KMS-11 (cell line): ENCODE results near the gene COLEC12.

Experiments
- H2AFZ ChIP-seq: fragments of 200-600 bp; sonication (generic); 2 replicates; pipeline ENCODE4 v1.6.1; 2016; ENCODE audit warnings: antibody characterized with exemption, mixed run types, low read depth
- H3K27ac ChIP-seq: fragments of 200-600 bp; sonication (generic); 2 replicates; pipeline ENCODE4 v1.6.1; 2016; ENCODE audit warnings: mild to moderate bottlenecking, mixed run types
- H3K27me3 ChIP-seq: fragments of 200-600 bp; sonication (generic); 2 replicates; pipeline ENCODE4 v1.6.1; 2017; ENCODE audit warnings: mild to moderate bottlenecking, low read depth, mixed run types, moderate library complexity; ENCODE audit not compliant: insufficient read depth
- H3K36me3 ChIP-seq: fragments of 200-600 bp; sonication (generic); 2 replicates; pipeline ENCODE4 v1.6.1; 2017; ENCODE audit warnings: mild to moderate bottlenecking, mixed run types; ENCODE audit not compliant: insufficient read depth
- H3K4me1 ChIP-seq: fragments of 200-600 bp; sonication (generic); 2 replicates; pipeline ENCODE4 v1.6.1; 2016; ENCODE audit warnings: mild to moderate bottlenecking, low read depth, mixed run types; ENCODE audit not compliant: poor library complexity, severe bottlenecking
- H3K4me2 ChIP-seq: fragments of 200-600 bp; sonication (generic); 2 replicates; pipeline ENCODE4 v1.7.0; 2016; ENCODE audit warnings: mild to moderate bottlenecking, mixed run types
- H3K4me3 ChIP-seq: fragments of 200-600 bp; sonication (generic); IDR thresholded peaks from 2 replicates; pipeline ENCODE4 v1.6.1; 2017; ENCODE audit warnings: low read depth, low read length, mixed read lengths; ENCODE audit not compliant: insufficient read depth
- H3K79me2 ChIP-seq: fragments of 200-600 bp; sonication (generic); 2 replicates; pipeline ENCODE4 v1.6.1; 2016; ENCODE audit warnings: low read depth, mixed run types; ENCODE audit not compliant: insufficient read depth
- H3K9ac ChIP-seq: fragments of 200-600 bp; sonication (generic); 2 replicates; pipeline ENCODE4 v1.6.1; 2016; ENCODE audit warnings: mild to moderate bottlenecking, mixed run types
- H4K20me1 ChIP-seq: fragments of 200-600 bp; sonication (generic); 2 replicates; pipeline ENCODE4 v1.6.1; 2016; ENCODE audit warnings: mild to moderate bottlenecking, mixed run types; ENCODE audit not compliant: insufficient read depth
- TF ChIP-seq, protein P1 (sequence below): fragments of 200-600 bp; sonication (generic); conservative IDR thresholded peaks from 2 replicates; pipeline ENCODE4 v1.6.1; 2017; ENCODE audit warnings: low read depth, mild to moderate bottlenecking, antibody characterized with exemption, low read length, moderate library complexity, mixed read lengths

Gene COLEC12

DNA sequence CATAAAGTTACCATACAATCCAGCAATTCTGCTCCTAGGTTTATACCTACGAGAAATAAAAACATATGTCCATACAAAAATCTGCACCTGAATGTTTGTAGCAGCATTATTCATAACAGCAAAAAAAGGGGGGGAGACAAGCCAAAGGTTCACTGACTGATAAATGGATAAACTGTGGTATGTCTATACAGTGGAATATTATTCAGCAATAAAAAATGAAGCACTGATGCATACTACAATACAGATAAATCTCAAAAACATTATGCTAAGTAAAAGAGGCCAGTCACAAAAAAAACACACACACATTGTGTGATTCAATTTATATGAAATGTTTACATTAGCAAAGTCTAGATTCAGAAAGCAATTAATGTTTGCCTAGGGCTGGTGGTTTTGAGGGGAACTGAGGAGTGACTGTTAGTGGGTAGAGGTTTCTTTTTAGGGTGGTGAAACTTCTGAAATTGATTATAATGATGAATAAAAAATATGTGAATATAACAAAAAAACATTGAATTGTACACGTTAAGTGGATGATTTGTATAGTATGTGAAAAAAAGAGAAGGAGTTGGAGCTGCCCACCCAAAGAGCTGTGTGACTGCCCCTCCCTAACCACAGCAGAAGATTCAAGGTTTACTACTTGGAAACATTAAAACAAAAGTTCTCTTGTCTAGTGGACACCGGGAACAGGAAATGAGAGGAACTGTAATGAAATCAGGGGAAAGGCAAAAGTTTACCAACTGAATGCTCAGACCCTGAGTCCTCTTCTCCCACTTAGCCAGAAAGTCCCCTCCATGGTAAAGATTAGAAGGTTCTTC lies 13.4 kb downstream of the COLEC12 start:
- H2AFZ ChIP-seq = no peak overlapping the region
- TF ChIP-seq, protein P1, sequence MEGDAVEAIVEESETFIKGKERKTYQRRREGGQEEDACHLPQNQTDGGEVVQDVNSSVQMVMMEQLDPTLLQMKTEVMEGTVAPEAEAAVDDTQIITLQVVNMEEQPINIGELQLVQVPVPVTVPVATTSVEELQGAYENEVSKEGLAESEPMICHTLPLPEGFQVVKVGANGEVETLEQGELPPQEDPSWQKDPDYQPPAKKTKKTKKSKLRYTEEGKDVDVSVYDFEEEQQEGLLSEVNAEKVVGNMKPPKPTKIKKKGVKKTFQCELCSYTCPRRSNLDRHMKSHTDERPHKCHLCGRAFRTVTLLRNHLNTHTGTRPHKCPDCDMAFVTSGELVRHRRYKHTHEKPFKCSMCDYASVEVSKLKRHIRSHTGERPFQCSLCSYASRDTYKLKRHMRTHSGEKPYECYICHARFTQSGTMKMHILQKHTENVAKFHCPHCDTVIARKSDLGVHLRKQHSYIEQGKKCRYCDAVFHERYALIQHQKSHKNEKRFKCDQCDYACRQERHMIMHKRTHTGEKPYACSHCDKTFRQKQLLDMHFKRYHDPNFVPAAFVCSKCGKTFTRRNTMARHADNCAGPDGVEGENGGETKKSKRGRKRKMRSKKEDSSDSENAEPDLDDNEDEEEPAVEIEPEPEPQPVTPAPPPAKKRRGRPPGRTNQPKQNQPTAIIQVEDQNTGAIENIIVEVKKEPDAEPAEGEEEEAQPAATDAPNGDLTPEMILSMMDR = no peak
- H3K27me3 ChIP-seq = no peaks in the 10 kb centered on the region
- no peaks in the 10 kb centered on the region for H3K4me1 ChIP-seq
- no peaks in the 10 kb centered on the region for H3K79me2 ChIP-seq
- H3K4me2 ChIP-seq = no peak overlapping the region
- H4K20me1 ChIP-seq = no peaks in the 10 kb centered on the region
- H3K27ac ChIP-seq = no peak overlapping the region
- no peaks in the 10 kb centered on the region for H3K36me3 ChIP-seq
- H3K4me3 ChIP-seq = no peak overlapping the region
- no peak overlapping the region for H3K9ac ChIP-seq

DNA sequence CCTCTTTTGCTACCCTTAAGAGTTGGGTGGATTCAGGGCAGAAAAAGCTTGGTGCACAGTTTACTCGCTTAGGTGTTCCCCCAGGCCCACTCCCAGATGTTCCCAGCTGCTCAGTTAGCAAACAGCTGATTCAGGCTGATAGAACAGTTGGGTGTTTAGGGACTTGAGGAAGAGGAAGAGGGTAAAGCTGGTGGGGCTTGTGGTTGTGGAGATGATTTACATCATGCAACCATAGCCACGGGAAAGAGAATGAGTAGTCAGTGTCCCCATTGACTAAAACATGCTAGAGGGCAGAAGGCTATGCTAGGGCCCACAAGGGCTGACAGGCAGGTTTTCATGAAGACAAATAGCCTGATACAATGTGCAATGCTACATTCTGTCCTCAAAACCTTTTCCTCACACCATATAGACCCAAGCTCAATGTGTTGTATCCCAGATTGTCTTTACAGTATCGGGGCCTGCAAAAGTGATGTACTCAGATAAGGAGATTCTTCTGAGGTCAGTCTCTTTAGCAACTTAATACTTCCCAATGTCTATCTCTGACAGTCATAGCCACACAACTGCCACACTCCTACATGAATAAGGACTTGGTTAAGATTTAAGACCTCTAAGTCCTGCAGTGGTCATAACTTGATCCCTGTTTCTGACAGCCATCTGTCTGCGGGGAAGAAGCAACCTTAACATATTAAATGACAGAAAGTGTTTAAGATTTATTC lies 15.6 kb downstream of the COLEC12 start:
- TF ChIP-seq, protein P1 = no peak
- no peaks in the 10 kb centered on the region for H3K36me3 ChIP-seq
- no peaks in the 10 kb centered on the region for H4K20me1 ChIP-seq
- no peaks in the 10 kb centered on the region for H3K79me2 ChIP-seq
- no peaks in the 10 kb centered on the region for H3K27me3 ChIP-seq
- no peak overlapping the region for H3K4me2 ChIP-seq
- no peak overlapping the region for H3K4me3 ChIP-seq
- H2AFZ ChIP-seq = no peak overlapping the region
- no peak overlapping the region for H3K27ac ChIP-seq
- no peaks in the 10 kb centered on the region for H3K4me1 ChIP-seq
- H3K9ac ChIP-seq = no peak overlapping the region

DNA sequence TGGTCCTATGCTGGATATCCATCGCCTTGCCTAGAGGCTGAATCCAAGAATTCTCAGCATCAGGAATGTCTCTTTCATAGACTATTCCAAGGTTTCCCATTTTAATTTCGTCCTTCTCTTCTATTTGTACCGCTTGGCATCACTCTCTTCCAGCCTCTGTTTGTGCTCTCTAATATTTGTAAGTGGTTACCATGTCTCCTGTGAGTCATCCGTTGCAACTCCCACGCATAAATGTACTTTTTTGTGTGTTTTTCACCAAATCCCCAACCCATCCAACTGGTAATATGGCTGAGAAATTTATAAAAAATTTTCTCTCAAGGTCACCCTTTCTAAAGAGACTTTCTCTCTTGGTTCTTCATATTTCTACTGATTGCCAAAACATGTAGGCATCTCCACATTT lies 21.8 kb downstream of the COLEC12 start:
- Histone ChIP-seq H3K4me2 (no peak overlapping the region), H3K27ac (no peak overlapping the region)

DNA sequence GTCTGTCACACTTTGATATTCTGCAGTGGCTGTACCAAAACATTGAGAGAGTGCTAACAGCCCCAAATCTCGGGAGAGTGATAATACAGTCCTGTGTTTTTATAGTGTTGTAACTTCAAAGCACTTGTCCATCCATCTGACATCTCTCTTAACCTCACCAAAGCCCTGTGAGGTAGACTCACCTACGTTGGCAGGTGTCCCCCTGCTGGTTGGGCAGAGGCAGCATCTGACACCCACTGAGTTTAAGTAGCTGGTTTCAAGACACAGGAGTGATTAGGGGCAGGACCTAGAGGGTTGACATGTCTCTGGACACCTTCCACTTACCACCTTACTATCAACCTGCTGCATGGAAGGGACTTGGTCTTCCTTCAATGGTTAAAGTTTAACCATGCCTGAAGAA lies 22.9 kb downstream of the COLEC12 start:
- Histone ChIP-seq H3K4me3 (no peak overlapping the region), H3K4me2 (no peak overlapping the region), H3K27ac (no peak overlapping the region), H3K36me3 (no peaks in the 10 kb centered on the region), H2AFZ (no peak overlapping the region), H3K4me1 (no peaks in the 10 kb centered on the region), H3K27me3 (no peaks in the 10 kb centered on the region), H4K20me1 (no peaks in the 10 kb centered on the region), H3K9ac (no peak overlapping the region), H3K79me2 (no peaks in the 10 kb centered on the region)
- TF ChIP-seq, protein P1 = 0 out of 2 replicates have a peak, but pooled peaks have one; percentile 30

More for the DNA sequence above, 21.8 kb downstream of the COLEC12 start:
- Histone ChIP-seq H2AFZ (no peak overlapping the region), H3K36me3 (no peaks in the 10 kb centered on the region), H4K20me1 (no peaks in the 10 kb centered on the region), H3K9ac (no peak overlapping the region), H3K4me3 (no peak overlapping the region), H3K79me2 (no peaks in the 10 kb centered on the region), H3K27me3 (no peaks in the 10 kb centered on the region), H3K4me1 (no peaks in the 10 kb centered on the region)
- TF ChIP-seq, protein P1 = no peak
